HG03342 (cell line): ENCODE measurements around the gene MED12L.
A peak's percentile ranks its signal among the peaks of the same experiment; 100 is the strongest.

Experiments
- ATAC-seq: cut with Tn5 transposase; IDR thresholded peaks from one replicate; pipeline ENCODE4 v1.9.1; 2021; ENCODE audit warnings: mild to moderate bottlenecking, moderate library complexity; ENCODE audit not compliant: unreplicated experiment

The MED12L gene

DNA sequence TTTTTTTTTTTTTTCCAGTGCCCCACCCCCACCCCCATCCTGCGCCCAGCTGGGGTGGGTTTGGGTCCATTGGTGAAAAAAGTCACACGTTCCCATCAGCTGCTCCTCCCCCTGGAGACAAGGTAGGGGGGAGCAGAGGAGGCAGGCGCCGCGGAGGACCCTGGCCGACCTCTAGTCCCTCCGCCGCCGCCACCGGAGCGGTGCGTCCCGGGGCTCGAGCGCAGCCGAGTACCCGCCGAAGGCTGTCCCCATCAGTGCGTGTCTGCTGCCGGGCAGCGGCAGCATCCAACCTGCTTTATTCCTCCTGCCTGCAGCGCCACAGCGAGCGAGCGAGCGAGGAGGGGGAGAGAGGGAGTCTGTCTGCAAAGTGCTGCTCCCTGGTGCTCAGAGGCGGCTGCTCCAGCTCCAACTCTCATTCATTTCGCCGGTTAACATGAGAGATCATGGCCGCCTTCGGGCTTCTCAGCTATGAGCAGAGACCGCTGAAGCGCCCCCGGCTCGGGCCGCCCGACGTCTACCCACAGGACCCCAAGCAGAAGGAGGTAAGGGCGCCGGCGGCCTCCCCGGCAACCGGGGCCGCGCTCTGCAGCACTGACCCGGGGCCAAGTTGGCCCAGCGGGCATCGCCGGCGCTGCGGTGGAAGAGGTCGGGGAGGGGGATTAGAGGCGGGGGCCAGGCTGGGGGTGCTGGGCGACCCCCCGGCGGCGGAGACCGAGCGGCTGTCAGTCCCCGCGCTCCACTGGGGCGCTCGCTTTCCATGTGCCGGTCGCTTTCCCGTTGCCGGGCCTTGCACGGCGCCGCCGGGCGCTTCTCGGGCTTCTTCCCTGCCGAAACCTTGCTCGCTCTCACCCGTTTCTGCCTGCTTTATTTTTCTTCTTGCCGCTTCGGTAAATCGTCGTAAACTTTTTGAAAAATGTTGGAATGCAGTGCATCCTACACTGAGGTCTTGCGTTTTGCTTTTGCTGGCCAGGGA lies 1.3 kb downstream of the MED12L start:
- peak; percentile 65 for ATAC-seq

DNA sequence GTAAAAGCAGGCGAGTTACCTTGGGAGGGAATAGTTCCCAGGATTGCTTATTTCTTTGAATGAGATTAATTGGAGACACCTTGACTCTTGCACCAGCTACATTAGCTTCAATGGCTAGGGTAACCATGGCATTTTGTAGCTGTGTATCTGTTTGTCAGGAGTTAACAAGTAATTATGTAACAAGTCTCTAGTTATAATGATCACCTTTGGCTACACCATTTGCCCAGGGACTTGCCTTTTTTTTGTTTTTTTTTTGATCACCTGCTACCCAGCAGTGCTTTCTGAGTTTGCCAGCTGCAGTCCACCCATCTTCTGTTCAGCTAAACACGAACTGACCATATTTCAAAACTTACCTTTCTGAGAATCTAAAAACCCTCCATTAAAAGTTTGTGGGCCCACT lies 2.2 kb downstream of the MED12L start:
- ATAC-seq = no peak

DNA sequence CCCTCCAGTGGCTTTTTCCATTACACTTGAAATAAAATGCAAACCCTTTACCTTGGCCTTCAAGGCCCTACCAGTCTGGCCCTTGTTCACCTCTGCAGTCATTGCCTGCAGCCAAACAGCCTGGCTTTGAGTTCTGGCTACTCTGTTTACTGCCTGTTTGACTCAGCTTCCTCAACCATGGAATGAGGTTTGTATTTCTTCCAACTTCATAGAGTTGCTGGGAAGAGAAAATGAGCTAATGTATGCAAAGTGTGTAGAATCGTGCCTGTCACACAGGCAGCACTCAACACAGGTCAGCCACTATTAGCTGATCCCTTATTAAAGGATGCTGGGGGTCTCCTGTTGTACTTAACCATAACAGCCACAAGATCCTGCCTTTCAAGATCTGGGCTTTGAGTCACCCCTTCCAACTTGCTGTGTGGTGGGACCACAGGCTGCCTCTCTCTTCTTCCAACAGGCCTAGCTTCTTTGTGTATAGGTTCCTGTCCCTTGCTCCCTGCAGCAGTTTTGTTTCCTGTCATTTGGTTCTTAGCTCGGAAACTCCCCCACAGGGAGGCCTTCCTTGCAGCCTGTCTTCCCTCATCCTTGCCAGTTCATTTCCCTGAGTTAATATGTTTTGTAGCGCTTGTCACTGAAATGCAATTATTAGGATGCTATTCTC lies 6.4 kb downstream of the MED12L start:
- no peak for ATAC-seq

DNA sequence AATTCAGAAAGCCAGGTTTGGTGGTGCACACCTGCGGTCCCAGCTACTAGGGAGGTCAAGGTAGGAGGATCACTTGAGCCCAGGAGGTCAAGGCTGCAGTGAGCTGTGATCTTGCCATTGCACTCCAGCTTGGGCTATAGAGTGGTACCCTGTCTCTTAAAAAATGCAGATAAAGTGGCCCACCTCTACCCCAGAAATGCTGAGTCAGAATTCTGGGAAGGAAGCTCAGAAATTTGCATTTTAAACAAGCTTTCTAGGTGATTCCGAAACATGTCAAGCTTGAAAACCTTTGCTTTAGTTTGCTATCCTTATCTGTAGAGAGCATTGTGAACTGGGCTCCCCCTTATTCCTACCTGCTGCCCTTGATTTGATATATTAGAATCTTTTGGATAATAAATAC lies 7.7 kb downstream of the MED12L start:
- no peak for ATAC-seq

DNA sequence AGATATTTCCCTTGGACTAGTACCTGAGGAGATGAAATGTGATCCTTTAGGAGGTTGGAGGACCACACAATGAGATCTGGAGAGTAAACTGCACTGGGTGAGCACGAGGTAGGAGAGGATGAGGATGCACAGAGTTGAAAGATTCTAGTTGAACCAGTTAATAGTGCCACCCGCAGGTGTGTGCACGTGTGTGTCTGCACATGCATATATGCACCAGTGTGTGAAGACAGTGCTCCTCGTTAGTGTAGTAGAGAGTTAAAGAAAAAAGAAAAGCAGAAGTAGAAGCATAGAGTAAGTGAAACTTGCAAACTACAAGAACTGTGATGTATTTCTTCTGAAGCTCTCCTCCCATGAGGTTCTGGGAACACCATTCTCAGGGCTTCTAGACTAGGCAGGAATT lies 8.4 kb downstream of the MED12L start:
- ATAC-seq = peak; percentile 58

DNA sequence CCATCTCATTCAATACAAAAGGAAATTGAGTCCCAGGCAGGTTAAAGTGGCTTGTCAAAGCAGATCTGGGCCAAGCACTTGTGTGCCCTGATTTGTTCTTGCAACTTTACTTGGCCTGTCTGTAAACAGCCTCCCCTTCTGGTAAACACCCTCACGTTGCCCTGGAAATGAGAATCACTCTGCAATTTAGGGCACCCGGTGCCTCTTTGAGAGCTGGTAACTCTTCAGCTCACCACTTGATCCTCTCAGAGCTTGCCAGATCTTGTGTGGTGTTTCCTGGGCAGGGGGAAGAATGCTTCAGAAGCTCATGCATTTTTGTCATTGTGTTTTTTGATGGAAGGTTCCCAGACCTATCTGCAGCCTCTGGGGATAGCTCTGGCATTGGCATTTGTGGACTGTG lies 11.3 kb downstream of the MED12L start:
- no peak for ATAC-seq

DNA sequence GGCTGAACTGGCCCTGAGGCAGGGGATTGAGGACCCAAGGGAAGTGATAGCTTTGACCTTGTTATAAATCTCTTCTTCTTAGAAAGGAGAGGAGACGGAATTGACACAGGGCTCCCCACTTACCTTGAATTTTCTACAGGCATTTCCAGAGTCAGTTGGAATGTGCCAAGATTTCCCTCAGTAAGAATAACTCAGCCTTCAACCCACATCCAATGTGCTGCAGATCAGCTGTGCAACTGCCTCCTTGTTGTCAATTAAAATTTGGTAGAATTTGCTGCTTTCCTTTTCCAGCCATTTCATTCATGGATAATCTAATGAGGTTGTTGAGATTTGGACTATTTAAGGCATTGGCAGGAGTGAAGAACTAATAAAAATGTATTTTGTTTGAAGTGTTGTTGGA lies 14.6 kb downstream of the MED12L start:
- ATAC-seq = no peak

DNA sequence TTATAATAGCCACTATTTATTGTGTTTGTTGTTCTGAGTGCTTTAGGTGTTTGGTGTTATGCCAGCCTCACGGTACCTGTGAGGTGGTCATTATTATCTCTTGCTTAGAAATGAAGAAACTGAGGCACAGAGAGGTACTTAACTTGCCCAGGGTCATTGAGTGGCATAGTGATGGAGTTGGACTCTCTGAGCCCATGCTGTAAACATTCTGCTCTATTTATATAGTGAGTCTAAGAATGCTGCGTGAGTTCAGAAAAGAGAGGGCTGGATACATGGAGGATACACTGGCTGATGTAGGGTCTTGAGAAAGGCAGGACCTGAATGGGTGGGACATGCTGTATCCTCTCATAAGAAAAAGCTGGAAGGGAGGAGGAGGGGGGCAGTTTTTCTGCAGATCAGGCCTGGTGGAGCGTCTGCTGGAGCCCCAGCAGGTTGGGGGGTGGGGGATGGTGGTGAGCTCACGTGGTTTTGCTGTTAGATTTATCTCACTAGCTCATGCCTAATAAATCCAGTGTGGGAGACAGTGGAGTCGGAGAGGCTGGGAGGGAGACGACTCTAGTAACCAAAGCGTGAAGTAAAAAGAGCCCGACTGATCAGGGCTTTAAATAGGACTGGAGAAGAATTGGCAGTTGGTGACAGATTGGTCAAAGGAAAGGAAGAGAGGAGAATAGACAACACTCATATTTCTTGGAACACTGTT lies 16.0 kb downstream of the MED12L start:
- no peak for ATAC-seq

DNA sequence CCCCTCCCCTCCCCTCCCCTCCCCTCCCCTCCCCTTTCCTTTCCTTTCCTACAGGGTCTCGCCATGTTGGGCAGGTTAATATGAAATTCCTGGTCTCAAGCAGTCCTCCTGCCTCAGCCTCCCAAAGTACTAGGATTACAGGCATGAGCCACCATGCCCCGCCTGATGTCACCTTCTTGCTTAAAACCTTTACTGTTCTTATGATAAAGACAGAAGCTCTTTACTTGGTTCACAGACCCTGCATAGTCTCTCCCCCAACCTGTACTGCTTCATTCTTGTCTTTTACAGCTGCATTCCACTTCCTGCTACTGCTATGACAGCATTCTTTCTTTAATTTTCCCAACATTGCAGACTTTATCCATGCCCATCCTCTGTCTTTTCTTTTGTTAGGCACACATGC lies 20.8 kb downstream of the MED12L start:
- no peak for ATAC-seq

DNA sequence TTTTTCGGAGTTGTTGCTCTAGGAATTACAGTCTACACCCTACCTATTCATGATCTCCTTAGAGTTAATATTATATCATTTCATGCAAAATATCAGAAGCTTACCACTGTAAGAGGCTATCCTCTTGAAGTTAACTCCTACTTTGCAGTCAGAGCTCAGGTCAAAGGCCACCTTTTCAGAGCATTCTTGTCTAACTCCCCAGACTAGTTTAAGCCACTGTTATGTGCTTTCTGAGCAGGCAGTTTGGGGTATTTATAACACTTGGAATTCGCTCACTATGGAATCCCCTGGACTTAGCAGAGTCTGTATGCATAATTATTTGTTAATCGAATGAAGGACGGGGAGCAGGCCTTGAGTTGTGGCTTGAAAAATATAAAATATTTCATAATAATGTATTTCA lies 21.7 kb downstream of the MED12L start:
- no peak for ATAC-seq

DNA sequence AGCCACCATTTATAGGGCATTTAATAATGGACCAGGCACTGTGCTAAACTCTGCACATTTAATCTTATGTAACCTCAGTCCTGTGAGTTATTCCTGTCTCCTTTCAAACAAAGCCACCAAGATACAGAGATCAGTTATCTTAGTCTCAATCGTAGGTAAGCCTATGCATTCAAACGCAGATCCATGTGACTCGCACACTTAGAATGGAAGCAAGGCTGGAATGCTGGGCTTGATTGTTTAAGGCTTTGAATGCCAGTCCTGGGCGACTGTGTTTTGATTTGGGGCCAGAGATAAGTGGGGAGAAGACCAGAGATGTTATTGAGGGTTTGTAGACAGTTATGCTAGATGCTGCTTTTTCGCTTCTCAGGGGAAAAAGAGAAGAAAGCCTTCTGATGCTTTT lies 22.2 kb downstream of the MED12L start:
- ATAC-seq = no peak

DNA sequence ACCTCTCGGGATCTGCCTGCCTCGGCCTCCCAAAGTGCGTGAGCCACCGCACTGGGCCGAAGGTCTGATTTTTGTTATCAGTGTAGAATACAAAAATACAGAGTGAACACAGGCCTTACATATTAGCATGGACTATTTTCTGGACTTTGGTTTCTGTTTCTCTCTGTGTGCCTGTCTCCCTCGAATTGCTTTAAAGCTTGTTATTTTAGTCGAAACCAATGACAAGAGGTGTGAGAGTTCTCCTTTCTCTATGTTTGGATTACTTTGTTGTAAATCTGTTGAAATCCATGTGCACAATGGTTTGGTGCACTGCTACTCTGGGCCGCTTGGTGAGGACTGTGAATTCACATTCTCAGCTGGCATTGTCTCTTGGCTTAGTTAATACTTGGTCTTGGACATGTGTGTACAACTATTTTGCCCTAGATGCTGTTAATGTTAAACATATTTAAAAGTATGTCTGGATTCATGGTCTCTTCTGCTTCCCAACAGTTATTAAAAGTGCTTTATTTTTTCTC lies 23.9 kb downstream of the MED12L start:
- no peak for ATAC-seq

DNA sequence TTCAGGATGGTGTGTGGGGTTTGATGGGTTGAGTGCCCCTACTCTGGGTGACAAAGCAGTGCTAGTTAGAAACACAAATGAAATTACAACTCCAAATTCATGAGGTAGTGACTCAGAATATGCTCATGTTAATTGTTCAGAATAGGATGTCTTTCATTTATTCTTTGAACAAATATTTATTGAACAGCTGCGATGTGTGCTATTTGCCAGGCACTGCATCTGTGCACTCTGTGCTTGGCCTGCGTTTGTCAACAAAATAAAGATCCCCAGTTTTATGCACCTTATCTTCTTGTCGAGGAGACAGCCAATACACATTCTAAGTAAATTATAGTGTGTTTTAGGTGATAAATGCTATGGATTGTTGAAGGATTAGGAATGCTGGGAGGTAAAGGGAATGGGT lies 27.3 kb downstream of the MED12L start:
- no peak for ATAC-seq

DNA sequence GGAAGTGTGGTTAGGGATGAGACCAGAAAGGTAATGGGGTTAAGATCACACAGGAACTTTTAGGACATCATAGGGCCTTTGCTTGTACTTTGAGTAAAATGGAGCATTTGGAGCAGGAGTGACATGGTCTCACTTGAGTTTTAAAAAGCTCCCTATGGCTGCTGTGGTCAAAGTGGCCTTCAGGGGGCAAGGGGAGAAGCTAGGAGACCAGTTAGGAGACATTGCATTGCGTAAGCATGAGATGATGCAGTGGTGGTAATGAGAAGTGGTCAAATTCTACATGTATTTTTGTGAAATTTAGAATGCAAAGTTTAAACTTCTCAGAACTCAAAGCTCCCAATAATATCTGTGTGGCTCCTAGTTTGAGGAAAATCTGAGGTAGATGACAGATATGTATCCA lies 27.9 kb downstream of the MED12L start:
- ATAC-seq = no peak

DNA sequence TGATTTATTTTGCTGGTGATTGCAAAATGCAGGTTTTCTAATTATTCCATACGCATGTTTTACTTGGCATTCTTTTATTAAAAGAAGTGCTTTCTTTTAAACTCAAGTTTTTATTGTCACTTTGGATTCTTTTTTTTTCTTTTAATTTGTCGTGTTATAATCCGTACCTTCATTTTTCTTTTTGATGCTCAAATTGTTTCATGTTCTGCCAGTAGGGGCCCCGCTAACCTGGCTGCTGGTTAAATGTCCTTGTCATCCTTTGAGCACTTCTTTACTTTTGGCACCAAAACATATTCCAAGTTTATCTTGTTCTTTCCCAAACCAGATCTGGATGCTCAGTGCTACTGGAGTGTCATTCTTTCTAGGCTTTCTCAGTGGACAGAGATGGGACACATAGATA lies 31.6 kb downstream of the MED12L start:
- no peak for ATAC-seq

DNA sequence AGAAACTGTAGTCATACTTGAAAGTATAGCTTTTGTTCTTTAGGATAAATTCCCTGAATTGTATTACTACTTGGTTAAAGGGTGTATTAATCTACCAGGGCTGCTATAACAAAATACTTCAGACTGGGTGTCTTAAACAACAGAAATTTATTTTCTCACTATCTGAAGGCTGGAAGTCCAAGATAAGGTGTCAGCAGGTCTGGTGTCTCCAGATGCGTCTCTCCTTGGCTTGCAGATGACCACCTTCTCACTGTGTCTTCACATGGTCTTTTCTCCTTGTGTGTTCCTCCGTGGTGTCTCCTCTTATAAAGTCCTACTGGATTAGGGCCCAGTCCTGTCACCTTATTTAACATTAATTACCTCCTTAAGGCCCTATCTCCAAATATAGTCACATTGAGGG lies 33.7 kb downstream of the MED12L start:
- ATAC-seq = no peak

DNA sequence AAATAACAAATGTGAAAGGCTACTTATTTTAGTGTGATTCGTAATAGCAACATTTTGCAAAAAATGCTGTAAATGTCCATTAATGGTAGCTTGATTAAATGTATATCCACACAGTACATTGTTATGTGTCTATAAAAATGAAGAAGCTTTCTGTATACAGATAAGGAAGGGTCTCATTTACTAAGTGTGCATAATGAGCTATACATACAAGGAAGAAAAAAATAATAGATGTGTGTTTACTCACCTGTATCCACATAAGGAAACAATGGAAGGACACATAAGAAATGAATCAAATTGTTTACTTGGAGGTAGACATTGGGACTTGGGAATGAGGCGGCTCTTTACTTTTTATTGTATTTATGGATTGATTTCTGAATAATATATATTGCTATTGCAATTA lies 34.9 kb downstream of the MED12L start:
- ATAC-seq = no peak

DNA sequence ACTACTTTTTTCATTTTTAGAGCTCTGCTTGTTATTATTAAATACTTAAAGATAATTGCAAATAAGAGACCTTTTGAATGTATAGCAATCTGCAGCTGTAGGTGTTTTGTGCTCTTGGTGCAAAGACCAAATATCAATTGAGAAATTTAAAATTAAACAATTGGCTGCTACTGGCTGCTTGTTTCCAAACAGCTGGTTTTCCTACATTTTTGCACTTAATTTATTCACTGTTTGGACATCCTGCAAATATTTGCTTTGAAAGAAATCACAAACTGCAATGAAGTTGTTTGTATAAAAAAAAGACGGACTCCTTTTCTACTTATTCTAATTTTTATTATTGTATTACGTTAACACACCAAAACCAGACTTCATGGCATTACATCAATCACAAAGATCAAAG lies 35.6 kb downstream of the MED12L start:
- no peak for ATAC-seq

DNA sequence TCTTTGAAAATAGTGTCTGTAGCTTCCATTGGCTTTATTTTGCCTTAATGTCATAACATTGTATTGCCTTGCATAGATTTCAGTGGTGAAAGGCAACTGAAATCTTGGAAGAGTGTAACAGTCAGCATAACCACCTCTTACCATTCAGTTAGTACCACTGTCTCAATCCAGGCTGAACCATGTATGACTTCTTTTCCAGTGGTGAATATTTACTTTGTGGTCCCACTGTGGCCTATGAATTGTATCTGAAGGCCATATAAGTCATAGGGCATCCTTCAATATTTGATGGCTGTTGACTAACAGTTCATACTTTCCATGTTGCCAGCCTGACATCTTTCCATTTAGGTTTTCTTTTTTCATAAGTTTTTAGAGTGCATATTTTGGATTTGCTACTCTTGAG lies 38.4 kb downstream of the MED12L start:
- ATAC-seq = no peak

DNA sequence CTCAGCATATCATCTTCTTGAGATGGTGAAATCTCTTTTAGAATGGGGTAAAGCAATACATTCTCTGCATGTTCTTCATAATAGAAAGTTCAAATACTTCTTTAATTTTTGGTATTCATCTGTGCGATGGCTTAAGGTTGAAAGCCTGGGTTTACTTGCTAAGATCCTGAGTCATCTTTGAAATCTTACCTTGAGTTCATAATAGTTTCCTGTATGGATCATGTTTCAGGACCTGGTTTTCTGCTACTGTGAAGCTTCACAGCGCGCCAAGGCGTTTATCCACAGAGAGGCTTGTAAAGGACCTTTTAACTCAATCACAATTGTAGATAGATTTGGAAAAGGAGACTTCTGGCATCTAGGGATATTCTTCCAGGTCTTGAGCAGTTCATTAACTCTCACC lies 39.0 kb downstream of the MED12L start:
- ATAC-seq = no peak

DNA sequence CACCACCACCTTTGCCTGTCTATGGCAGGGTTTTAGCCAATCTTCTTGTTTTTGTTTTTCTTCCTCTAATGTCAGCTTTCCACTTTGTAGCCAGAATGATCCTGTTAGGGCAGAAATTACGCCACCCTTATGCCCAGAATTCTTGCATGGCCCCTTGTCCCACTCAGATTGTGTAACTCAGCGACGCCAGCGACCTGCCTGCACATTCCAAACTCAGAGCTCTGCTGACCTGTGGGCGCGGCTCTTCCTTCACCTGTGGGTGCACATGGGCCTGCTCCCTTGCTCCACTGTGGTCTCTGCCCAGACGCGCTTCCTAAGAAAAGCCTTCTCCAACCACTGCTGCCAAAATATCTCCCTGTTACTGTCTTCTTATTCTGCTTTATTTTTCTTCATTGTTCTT lies 45.0 kb downstream of the MED12L start:
- no peak for ATAC-seq

DNA sequence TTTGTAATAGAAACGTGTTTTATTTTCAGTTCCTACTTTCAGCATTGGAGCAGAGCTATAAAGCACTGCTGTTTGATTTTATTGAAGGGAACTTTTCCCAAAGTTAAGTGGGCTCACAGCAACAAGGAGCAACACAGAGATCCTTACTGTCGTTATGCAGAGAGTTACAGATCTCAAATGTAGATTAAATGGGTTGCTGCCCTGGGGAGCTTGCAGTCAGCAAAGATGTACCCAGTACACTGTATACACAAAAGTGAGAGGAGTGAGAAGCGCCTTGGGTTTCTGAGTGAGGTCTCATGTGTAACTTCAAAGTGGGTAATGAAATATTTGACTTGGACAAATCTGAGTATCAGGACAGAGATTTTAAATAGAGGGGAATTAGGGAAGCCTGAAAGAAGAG lies 47.7 kb downstream of the MED12L start:
- no peak for ATAC-seq
